Measurements from ENCODE around the gene PTPRD.

PTPRD gene

DNA sequence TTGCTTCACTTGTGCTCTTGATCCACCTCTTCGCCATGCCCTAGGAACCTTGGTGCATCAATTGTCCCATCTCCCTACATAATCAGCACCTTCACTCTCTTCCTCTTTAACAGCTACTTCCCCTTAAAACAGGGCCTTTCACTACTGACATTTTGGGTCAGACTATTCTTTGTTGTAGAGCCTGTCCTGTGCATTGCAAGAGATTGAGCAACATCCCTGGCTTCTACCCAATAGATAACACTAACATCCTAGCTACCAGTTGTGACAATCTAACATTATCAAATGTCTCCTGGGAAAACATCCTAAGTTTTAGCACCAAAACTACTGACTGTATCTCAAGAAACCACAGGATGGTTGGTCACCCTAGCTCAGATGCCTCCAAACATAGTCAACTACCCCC, 1958.9 kb downstream of the PTPRD start:
- H3K9ac ChIP-seq (ENCODE audit: low read length), result no peak overlapping the region
- H3K9me2 ChIP-seq (replicated peaks; ENCODE audit: insufficient read depth, low read length), result no peaks in the 10 kb centered on the region
- H4K20me1 ChIP-seq (ENCODE audit: low read depth, low read length), result no peaks in the 10 kb centered on the region
- no peaks in the 10 kb centered on the region for H3F3A ChIP-seq (ENCODE audit: insufficient read depth)
- no peak overlapping the region for H2AFZ ChIP-seq (ENCODE audit: low read depth, low read length, severe bottlenecking)
- no peaks in the 10 kb centered on the region for H3K9me3 ChIP-seq (ENCODE audit: insufficient read depth, low read length)
- H3K36me3 ChIP-seq (ENCODE audit: low read length), result no peaks in the 10 kb centered on the region
- H3K4me3 ChIP-seq (ENCODE audit: insufficient read depth, low read length, poor library complexity, severe bottlenecking), result no peak overlapping the region
- H3K27ac ChIP-seq (ENCODE audit: low read depth, low read length), result no peak overlapping the region
- TF ChIP-seq, protein P1, sequence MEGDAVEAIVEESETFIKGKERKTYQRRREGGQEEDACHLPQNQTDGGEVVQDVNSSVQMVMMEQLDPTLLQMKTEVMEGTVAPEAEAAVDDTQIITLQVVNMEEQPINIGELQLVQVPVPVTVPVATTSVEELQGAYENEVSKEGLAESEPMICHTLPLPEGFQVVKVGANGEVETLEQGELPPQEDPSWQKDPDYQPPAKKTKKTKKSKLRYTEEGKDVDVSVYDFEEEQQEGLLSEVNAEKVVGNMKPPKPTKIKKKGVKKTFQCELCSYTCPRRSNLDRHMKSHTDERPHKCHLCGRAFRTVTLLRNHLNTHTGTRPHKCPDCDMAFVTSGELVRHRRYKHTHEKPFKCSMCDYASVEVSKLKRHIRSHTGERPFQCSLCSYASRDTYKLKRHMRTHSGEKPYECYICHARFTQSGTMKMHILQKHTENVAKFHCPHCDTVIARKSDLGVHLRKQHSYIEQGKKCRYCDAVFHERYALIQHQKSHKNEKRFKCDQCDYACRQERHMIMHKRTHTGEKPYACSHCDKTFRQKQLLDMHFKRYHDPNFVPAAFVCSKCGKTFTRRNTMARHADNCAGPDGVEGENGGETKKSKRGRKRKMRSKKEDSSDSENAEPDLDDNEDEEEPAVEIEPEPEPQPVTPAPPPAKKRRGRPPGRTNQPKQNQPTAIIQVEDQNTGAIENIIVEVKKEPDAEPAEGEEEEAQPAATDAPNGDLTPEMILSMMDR (IDR thresholded peaks at IDR 0.05; ENCODE audit: insufficient read depth, low read length, poor library complexity, severe bottlenecking), result no peak
- no peak for TF ChIP-seq EZH2phosphoT487 (conservative IDR thresholded peaks at IDR 0.05; ENCODE audit: low read length)
- H3K79me2 ChIP-seq (ENCODE audit: insufficient read depth, low read length), result no peaks in the 10 kb centered on the region
- no peaks in the 10 kb centered on the region for H3K27me3 ChIP-seq (ENCODE audit: low read length)
- H3K4me2 ChIP-seq (ENCODE audit: low read depth, low read length, poor library complexity, severe bottlenecking), result no peak overlapping the region

- Histone ChIP-seq H3K27ac (ENCODE audit: low read depth, low read length) (no peak overlapping the region), H3F3A (ENCODE audit: insufficient read depth) (no peaks in the 10 kb centered on the region), H3K9me3 (ENCODE audit: insufficient read depth, low read length) (no peaks in the 10 kb centered on the region), H3K79me2 (ENCODE audit: insufficient read depth, low read length) (no peaks in the 10 kb centered on the region), H3K4me2 (ENCODE audit: low read depth, low read length, poor library complexity, severe bottlenecking) (no peak overlapping the region), H3K27me3 (ENCODE audit: low read length) (no peaks in the 10 kb centered on the region), H3K36me3 (ENCODE audit: low read length) (no peaks in the 10 kb centered on the region), H3K9me2 (replicated peaks; ENCODE audit: insufficient read depth, low read length) (no peaks in the 10 kb centered on the region), H3K4me3 (ENCODE audit: insufficient read depth, low read length, poor library complexity, severe bottlenecking) (no peak overlapping the region), H2AFZ (ENCODE audit: low read depth, low read length, severe bottlenecking) (no peak overlapping the region), H4K20me1 (ENCODE audit: low read depth, low read length) (no peaks in the 10 kb centered on the region), H3K9ac (ENCODE audit: low read length) (no peak overlapping the region)
- no peak for TF ChIP-seq EZH2phosphoT487 (conservative IDR thresholded peaks at IDR 0.05; ENCODE audit: low read length)
- TF ChIP-seq, protein P1 (IDR thresholded peaks at IDR 0.05; ENCODE audit: insufficient read depth, low read length, poor library complexity, severe bottlenecking), result no peak
Observed at GRCh38 chr9:8653111-8653510, 1959.7 kb downstream of the PTPRD start.

GRCh38 chr9:8652255-8652654, 1960.5 kb downstream of the PTPRD start:
- Histone ChIP-seq H3K27me3 (ENCODE audit: low read length) (no peaks in the 10 kb centered on the region), H3K4me3 (ENCODE audit: insufficient read depth, low read length, poor library complexity, severe bottlenecking) (no peak overlapping the region), H2AFZ (ENCODE audit: low read depth, low read length, severe bottlenecking) (no peak overlapping the region), H3K9me3 (ENCODE audit: insufficient read depth, low read length) (no peaks in the 10 kb centered on the region), H4K20me1 (ENCODE audit: low read depth, low read length) (no peaks in the 10 kb centered on the region), H3K27ac (ENCODE audit: low read depth, low read length) (no peak overlapping the region), H3K36me3 (ENCODE audit: low read length) (no peaks in the 10 kb centered on the region), H3K4me2 (ENCODE audit: low read depth, low read length, poor library complexity, severe bottlenecking) (no peak overlapping the region), H3K9ac (ENCODE audit: low read length) (no peak overlapping the region), H3K79me2 (ENCODE audit: insufficient read depth, low read length) (no peaks in the 10 kb centered on the region), H3K9me2 (replicated peaks; ENCODE audit: insufficient read depth, low read length) (no peaks in the 10 kb centered on the region), H3F3A (ENCODE audit: insufficient read depth) (no peaks in the 10 kb centered on the region)
- TF ChIP-seq EZH2phosphoT487 (conservative IDR thresholded peaks at IDR 0.05; ENCODE audit: low read length), result no peak
- TF ChIP-seq, protein P1 (IDR thresholded peaks at IDR 0.05; ENCODE audit: insufficient read depth, low read length, poor library complexity, severe bottlenecking), result no peak

- Histone ChIP-seq H3F3A (ENCODE audit: insufficient read depth) (no peaks in the 10 kb centered on the region), H3K9me2 (replicated peaks; ENCODE audit: insufficient read depth, low read length) (no peaks in the 10 kb centered on the region), H3K9me3 (ENCODE audit: insufficient read depth, low read length) (no peaks in the 10 kb centered on the region), H3K79me2 (ENCODE audit: insufficient read depth, low read length) (no peaks in the 10 kb centered on the region), H3K9ac (ENCODE audit: low read length) (no peak overlapping the region), H4K20me1 (ENCODE audit: low read depth, low read length) (no peaks in the 10 kb centered on the region), H3K4me3 (ENCODE audit: insufficient read depth, low read length, poor library complexity, severe bottlenecking) (no peak overlapping the region), H2AFZ (ENCODE audit: low read depth, low read length, severe bottlenecking) (no peak overlapping the region), H3K27ac (ENCODE audit: low read depth, low read length) (no peak overlapping the region), H3K27me3 (ENCODE audit: low read length) (no peaks in the 10 kb centered on the region), H3K4me2 (ENCODE audit: low read depth, low read length, poor library complexity, severe bottlenecking) (no peak overlapping the region), H3K36me3 (ENCODE audit: low read length) (no peaks in the 10 kb centered on the region)
- TF ChIP-seq EZH2phosphoT487 (conservative IDR thresholded peaks at IDR 0.05; ENCODE audit: low read length), result no peak
- TF ChIP-seq, protein P1 (IDR thresholded peaks at IDR 0.05; ENCODE audit: insufficient read depth, low read length, poor library complexity, severe bottlenecking), result no peak
Observed at GRCh38 chr9:8651846-8652215, 1961.0 kb downstream of the PTPRD start.
